SIG-M5 (cell line): ENCODE data around the gene RAP1GAP2.
"Not testable (repeated sequence)": the region's sequence is repeated elsewhere in the genome, so short reads cannot be mapped to it uniquely, and the experiment has no call there.

Experiments
- DNase-seq: peaks from one replicate; lab custom pipeline; 2025; lab: John Stamatoyannopoulos, UW

The RAP1GAP2 gene

DNA sequence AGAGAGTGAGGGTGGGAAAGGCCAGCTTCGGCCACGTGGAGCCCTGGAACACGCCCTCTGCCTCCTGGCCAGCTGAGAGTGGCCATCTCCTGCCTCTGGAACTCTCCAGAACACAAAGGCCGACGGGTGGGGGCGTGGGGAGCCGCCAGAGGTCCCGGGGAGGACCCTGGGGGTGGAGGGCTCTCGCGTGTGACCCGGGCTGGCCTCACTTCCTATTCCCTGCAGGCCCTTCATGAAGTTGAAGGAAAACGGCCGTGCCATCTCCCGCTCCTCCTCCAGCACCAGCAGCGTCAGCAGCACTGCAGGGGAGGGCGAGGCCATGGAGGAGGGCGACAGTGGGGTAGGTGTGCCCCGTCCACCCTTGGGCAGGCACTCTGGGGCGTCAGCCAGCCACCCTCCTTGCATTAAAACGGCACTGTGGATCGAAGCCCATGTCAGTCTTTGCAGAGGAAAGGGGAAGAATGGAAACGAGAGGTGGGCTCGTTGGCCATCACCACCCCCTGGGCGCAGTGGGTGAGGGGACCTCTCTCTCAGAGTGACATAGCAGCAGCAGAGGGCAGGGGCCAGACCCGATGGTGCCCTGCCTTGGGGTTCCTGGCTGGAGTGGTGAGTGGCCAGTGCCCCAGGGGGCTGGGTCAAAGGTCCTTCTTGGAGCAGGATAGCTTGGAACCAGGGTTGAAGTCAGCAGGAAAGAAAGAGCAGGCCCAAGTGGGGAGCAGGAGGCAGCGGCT lies 230.1 kb downstream of the RAP1GAP2 start:
- DNase-seq = no peak

DNA sequence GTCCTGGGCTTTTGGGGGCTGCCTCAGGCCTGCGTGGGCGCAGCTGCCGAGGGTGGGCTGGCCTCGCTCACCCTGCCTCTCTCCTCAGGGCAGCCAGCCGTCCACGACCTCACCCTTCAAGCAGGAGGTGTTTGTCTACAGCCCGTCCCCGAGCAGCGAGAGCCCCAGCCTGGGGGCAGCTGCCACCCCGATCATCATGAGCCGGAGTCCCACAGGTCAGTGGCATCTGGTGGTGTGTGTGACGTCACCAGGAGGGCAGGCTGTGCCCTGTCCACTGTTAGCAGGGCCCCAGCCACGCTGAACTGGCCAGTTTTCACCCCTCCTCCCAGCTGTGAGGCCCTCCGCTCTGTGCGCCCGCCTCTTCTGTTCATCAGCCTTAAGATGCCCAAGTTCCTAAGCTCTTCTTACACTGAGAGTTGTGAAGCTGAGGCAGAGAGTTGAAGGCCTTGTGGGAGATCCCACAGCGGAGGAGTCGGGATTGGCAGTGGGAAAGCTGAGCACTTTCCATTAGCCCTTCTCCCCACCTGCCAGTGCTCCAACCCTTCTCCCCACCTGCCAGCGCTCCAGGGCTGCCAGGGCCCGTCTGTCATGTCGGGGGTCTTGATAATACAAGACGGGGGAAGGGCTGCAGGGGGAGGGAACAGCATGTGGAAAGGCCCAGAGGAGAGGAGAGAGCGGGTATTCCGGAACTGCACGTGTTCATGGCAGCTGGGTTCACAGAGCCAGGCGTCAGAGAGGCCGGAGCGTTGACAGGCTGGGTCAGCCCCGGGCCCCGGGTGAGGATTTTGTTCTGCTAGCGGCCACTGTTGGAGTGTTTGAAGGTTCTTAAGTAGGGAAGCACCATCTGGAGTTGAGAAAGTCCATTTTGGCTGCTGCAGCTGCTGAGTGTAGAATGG lies 230.9 kb downstream of the RAP1GAP2 start:
- no peak for DNase-seq

DNA sequence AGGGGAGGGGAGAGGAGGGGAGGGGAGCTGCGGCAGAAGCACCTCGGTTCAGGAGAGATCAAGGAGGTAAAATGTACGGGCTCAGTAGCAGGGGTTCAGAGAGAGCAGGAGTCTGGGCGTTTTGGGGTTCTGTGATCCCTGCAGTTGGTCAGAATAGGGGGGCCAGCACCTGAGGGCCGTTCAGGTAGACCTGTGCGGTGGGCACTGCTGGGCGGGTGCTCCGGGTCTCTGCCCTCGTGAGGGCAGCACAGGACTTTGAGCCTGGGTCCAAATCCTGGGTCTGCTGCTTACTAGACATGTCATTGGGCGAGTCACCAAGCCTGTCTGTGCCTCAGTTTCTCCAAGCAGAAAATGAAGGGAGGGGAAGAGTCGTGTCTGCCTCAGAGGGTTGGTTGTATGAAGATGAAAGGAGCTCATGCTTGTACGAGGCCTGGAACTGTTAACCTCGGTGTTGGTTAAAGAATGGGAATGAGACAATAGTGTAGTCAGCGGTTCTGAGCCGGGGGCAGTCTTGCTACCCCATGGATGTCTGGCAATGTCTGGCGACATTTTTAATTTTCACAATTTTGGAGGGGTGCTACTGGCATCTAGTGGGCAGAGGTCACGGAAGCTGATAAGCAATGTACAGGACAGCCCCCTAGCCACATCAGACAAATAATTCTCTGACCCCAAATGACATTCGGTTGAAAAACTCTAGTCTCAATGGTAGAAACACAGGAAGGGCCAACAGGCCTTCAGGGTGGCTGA lies 231.7 kb downstream of the RAP1GAP2 start:
- DNase-seq = no peak

DNA sequence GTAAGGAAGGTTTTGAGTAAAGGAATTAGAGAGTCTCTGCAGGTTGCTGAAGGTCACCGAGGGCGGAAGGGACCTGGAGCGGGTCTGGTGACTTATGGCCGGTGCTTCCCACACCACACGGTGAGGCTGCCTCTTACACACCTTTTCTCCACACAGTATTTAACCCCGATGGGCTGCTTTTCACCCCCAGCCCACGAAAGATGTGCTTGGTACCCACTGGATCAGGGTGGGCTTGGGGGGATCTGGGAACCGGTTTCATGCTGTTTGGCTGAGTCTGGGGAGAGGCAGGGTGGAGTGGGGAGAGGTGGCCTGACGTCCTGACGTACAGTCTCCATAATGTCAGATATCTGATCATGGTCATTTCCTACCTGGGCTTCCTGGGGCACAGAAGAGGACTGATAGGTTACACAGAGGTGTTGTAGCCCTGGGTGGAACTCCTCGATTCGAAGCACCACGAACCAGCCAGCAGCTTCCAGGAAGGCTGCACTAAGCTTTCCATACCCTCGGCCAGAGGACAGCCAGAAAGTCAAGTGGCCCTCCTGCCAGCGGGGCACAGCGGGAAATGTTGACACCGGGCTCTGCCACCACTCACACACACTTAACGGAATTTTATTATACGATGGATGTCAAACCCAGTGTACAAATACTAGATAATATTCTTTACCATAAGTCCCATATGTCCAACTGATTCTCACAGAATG lies 233.1 kb downstream of the RAP1GAP2 start:
- DNase-seq = no peak

DNA sequence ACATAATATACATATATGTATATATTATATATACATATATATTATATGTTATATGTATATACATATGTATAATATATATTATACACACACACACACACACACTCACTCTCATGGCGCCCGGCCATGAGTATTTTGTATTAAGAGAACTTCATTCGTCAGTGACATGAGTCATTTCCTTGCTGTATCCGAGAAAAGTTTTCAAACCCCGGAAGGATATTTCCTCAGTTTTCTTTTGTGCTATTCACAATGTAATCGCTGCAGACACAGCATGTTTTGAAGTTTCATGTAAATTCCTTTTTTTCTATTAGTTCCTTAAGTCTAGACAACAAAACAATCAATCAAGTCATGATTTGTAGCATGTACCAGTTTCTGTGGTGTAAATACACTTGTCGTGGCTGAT lies 233.9 kb downstream of the RAP1GAP2 start:
- no peak for DNase-seq

DNA sequence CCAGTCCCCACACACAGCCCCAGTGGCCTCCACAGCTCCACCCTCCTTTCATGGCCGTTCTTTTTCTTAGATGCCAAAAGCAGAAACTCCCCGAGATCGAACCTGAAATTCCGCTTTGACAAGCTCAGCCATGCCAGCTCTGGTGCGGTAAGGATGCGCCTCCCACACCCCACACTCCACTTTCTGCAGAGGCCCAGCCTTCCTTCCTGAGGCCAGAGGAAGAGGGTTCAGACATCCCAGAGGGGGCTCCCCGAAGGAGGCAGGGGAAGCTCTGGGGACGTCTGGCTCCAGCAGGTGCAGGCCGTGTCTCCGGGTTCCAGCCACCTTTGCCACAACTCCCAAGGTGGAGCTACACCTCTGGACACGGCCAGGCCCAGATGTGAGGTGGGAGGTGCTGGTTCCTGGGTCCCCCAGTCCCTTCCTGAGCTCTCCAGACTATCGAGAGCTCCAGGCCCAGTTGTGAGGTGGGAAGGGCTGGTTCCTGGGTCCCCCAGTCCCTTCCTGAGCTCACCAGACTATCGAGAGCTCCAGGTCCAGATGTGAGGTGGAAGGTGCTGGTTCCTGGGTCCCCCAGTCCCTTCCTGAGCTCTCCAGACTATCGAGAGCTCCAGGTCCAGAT lies 234.7 kb downstream of the RAP1GAP2 start:
- DNase-seq = not testable (repeated sequence)

DNA sequence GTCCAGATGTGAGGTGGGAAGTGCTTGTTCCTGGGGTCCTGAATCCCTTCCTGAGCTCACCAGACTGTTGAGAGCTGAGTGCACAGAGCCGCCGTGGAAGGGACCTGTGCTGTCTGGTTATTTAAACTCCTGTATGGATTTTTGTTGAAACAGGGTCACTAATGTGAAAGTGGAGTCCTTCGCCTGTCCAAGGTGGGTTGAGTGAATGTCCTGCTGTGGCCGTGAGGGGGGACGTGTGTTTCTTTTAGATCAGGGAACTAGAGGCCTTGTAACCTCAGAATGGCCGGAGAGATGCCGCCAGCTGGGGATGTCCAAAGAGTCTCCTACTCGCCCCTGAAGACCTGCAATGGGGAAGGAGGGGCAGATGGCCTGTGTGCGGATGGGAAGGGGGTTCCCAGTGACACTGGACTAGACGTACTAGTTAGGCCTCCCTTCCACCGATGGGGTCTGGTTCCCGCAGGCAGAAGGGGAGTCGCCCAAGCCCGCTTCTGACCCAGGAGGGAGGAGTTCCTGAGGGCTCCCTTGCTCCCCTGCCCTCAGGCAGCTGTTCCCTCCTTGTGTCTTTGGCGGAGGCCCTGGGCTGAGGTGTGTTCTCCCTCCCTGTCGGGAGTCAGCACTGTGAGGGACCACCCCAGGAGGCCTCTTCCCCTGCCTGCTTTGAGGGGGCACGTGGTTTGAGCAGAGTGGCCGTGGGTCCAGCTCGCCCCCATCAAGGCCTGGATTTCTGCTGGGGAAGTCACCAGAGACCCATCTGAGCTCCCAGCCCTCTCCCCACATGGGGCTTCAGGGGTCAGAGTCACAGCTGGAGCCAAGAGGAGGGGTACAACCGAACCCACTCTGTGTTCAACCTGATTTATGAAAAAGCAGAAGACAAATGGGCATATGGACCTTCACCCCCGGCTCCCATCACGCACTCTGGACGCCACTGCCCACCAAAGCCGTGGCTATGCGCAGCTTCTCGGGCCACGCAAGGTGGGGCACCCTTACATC lies 236.3 kb downstream of the RAP1GAP2 start:
- DNase-seq = no peak

DNA sequence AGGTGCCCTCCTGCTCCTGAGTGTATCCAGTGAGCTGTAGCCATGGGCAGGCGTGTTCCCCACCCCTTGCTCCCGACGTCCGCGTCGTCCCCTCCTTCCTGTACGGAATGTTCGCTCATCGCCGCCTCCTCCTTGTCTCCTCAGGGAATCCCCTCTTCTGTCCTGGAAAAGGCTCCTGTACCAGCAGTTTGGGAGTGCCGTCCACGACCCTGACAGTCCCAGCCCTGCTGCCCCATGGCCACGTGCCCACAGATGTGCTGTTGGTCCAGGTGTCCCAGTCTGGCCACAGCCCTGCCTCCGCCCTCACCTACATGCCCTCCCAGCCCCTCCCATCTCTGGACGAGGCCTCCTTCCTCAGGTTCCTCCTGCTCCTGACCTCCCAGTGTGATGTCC lies 237.0 kb downstream of the RAP1GAP2 start:
- DNase-seq = no peak

DNA sequence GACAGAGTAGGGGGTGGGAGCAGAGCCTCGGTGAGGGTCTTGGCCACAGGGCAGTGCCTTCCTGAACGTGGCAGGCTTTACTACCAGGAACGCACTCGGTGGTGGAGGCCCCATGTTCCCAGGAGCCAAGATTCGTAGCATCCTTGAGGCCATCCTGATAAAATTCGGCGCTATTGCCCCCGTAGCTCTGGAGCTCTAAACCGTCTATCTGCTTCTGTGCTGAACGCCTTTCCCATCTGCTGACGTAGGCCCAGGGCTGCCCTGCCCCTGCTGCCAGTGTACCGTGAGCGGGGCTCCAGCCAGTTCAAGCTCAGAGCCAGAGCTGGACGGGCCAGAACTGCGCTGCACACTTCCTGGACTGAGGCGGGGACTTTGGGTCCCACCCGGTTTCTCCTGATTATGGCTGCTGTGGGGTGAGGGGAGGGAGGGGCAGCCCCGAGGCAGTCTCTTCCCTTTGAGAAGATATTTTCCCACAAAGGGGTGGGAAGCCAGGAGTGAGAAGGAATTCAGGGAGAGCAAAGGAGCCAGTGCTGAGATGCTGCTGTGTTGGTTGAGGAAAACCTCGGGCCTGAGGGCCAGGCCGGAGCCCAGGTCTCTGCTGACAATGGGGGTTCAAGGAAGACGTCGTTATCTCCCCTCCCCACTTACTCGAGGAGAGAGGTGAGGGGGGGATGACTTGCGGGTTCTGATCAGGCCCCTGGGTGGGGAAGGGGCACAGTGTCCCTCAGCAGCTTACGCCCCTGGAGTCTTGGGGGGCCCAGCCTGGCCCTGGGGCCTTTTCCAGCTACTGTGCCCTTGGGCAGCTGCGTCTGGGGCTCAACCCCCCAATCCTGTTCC lies 237.7 kb downstream of the RAP1GAP2 start:
- DNase-seq = no peak

DNA sequence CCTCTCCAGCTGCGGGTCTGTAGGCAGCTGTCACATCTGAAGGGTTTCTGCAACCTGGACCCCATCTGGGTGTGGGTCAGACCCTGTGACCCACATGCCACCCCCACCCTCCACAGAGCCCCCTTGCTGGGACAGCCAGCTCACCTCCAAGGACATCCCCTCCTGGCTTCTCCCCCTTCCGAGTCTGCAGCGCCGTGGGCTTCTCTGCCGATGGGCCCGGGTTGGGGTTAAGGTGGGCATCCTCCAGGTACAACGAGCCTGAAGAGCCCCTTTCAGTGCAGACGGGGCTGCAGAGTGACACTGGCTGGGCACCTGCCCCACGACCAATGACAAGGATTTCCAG lies 238.3 kb downstream of the RAP1GAP2 start:
- no peak for DNase-seq

DNA sequence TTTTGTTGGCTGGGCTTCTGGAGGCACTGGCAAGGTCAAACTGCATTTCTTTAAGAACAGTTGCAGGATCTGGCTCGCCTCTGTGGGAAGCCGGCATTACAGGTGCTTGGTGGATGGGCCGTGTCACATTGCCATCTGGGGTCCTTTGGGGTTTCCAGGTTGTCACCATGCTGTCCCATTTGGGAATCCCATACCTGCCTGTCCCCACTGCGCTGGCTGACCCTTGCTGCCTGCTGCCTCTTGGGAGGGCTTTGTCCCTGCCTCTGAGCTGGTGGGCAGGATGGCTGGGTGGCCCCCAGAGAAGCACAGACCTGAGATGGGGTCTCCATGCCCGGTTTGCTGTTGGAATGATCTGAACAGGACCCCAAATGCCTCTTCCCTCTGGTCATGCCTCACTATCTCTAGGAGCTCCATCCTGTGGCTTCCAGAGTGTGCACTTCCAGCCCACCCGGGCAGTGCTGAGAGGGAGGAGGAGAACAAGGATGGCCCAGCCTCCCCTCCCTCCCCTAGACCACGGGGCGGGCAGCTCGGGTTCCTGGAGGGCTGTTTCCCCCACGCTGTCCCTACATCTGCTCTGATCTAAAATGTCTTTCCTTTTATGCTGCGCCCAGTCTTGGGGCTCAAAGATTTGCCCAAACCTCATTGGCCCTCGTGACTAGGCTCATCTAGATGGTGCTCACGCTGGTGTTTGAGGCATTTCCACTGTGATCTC lies 239.2 kb downstream of the RAP1GAP2 start:
- no peak for DNase-seq

DNA sequence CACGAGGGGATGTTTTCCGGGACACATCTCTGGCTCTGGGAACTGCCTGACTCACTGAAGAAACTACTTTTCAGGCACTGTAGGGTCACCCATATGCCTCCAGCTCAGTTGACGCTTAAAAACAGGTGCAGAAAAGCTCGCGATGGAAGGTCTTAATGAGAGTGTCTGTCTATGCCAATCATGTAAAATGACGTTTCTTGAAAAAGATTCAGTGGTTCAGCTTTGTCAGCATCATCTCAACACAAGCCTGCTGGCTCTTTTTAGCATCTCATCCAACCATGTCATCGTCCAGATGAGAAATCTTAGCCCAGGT lies 239.7 kb downstream of the RAP1GAP2 start:
- DNase-seq = no peak

DNA sequence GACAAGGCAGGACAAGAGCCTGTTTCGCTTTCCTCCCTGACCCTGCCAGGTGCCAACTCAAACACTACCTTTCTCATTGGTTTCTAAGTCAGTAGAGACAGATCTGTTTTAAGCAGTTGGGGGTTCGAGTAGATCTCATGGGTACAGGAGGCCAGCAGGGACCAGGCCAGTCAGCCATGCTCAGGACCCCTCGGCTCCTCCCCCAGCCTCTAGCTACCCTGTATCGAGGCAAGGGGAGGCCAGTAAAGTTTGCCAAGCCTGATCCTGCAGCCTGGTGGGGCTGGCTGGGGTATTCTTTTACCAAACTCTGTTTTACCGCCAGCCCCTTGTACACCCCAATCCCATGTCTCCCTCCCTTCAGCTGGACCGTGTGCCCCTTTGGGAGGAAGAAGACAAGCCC lies 240.6 kb downstream of the RAP1GAP2 start:
- no peak for DNase-seq

DNA sequence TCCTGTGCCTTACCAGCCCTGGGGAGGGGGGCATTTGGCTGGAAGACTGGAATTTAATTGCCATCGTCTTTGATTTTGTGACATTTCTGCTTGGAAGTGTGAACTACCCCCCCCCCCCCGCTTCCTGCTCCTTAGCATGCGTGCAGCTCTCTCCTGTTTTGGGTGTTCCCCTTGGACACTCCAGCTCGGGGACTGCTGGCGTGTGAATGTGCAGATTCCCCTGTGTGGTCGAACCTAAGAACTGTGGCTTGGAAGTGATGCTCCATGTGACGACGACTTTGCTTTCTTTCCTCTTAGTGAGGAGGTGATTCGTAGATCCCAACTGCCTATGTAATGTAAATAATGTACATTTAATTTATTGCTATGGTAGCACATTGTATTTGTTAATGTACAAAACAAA lies 241.0 kb downstream of the RAP1GAP2 start:
- no peak for DNase-seq

DNA sequence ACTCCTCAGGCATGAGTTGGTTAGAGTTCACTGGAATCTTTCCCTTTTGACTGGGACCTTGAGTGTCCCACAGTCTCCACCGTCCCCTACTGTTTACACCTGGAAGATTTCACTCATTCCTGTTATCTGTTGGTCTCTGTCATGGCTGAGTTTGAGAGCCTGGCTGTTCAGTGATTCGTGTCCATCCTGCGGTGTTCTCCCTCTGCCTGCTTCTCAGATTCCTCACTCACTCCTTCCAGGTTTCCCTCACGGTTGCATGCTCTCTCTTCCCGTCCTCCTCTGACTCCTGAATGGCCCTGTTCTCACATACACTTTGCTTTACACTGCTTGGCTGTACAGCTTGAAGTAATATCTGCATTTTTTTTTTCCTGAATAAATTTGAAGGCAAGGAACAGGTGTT lies 242.7 kb downstream of the RAP1GAP2 start:
- no peak for DNase-seq

DNA sequence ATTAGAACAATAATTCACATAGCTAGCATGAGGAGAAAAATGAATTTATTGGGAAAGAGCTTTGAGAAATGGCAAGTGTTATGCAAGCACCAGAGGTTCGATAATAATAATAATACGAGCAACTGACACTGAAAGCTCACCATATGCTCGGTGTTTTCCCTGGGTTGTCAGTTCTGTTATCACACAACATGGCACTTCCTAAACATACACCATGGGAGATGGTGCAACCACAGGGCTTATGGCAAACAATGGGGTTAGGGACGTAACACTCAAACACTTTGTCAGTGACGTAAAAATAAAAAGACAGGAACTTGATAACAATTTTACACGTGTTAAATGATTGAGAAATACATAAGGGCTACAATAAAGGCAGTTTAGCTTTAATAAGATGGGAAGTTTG lies 243.5 kb downstream of the RAP1GAP2 start:
- no peak for DNase-seq

DNA sequence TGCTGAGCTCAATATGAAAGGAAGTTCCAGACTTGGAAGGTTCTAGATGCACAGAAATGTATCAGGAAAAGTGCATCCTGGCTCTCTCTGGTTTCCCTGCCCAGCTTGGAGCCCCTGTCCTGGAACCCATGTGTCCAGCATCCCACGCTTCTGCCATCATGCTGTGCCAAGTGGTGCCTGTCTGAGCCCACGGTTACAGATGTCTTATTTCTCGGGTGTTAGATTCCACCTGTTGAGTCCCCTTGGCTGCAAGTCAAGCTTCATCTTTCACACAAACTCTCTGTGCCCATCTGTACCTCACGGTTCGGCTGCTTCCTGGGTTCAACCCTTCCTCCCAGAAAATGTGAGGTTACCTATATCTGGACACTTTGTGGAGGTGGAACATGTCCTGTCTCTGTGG lies 244.6 kb downstream of the RAP1GAP2 start:
- DNase-seq = no peak

DNA sequence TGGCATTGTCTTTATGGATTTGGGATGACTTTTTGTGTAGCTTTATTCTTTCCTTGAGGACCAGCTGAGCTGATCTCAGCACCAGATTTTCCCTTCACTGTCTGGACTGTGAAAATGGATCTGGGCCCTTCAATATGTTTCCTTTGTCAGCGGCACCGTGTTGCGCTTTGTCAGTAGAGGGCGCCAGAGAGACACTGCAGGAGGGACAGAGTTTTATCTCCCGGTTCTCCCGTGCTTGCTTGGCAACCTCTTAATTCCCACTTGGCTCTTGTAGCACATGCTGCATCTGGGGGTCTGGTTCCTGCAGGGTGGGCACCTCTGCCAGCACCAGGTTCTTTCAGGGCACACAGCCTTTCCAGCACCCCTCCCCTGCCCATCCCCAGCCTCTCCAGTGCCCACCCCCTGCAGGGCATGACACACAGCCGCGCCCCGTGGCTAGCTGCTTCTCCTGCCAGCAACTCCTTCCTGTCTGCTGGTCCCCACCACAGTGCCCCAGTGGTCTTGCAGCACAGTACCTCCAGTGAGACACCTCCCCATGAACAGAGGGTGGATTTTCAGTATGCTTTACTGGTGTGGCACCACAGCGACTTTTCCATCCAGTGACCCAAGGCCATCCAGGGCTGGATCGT lies 247.6 kb downstream of the RAP1GAP2 start:
- no peak for DNase-seq

DNA sequence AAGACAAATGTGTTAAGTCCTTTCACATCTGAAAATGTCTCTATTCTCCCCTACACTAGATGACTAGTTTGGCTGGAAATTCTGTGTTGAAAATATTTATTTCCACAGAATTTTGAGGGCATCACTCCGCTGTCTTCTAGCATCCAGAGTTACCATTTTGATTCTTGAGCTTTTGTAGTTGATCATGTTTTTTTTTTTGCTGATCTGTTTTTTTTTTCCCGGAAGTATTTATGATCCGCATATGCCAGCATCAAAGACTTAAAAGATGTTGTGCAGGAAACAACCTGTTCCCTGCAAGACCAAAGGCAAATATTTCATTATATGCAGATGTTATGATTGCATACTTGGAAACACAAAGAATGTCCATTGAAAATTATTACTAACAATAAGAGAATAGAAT lies 250.5 kb downstream of the RAP1GAP2 start:
- no peak for DNase-seq
